GM18505 (cell line): ENCODE measurements around the gene FOXC2.

ENCODE experiments used
- ATAC-seq: cut with Tn5 transposase; IDR thresholded peaks from one replicate; pipeline ENCODE4 v1.9.1; 2021; ENCODE audit not compliant: unreplicated experiment
- POLR2A ChIP-seq: IDR thresholded peaks from 4 replicates; pipeline ENCODE4 v1.6.1; 2011; ENCODE audit warnings: borderline replicate concordance; ENCODE audit not compliant: insufficient read depth, insufficient read length; ENCODE audit errors: extremely low read depth

The FOXC2 gene

GRCh38 chr16:86529160-86529559 is 37.5 kb upstream of the FOXC2 start:
- no peak for ATAC-seq
- TF ChIP-seq POLR2A: no peak

- ATAC-seq: no peak
- TF ChIP-seq POLR2A: no peak
Observed at GRCh38 chr16:86530251-86531190, 36.1 kb upstream of the FOXC2 start.

GRCh38 chr16:86531191-86531545 is 35.5 kb upstream of the FOXC2 start:
- TF ChIP-seq POLR2A: no peak
- no peak for ATAC-seq

- no peak for ATAC-seq
Observed at GRCh38 chr16:86531641-86532525, 34.7 kb upstream of the FOXC2 start.

GRCh38 chr16:86532526-86532815 is 34.2 kb upstream of the FOXC2 start:
- TF ChIP-seq POLR2A: no peak
- ATAC-seq: no peak

More at GRCh38 chr16:86531641-86532525, 34.7 kb upstream of the FOXC2 start:
- no peak for TF ChIP-seq POLR2A

GRCh38 chr16:86533076-86533475 is 33.6 kb upstream of the FOXC2 start:
- TF ChIP-seq POLR2A: no peak
- ATAC-seq: no peak

- no peak for ATAC-seq
- no peak for TF ChIP-seq POLR2A
Observed at GRCh38 chr16:86533767-86534351, 32.8 kb upstream of the FOXC2 start.

GRCh38 chr16:86534779-86535615 is 31.6 kb upstream of the FOXC2 start:
- no peak for TF ChIP-seq POLR2A
- no peak for ATAC-seq

- ATAC-seq: no peak
- no peak for TF ChIP-seq POLR2A
Observed at GRCh38 chr16:86536621-86537020, 30.0 kb upstream of the FOXC2 start.

- no peak for TF ChIP-seq POLR2A
- no peak for ATAC-seq
Observed at GRCh38 chr16:86537486-86537885, 29.1 kb upstream of the FOXC2 start.

- no peak for ATAC-seq
- no peak for TF ChIP-seq POLR2A
Observed at GRCh38 chr16:86538196-86538780, 28.3 kb upstream of the FOXC2 start.

GRCh38 chr16:86540894-86541293 is 25.7 kb upstream of the FOXC2 start:
- no peak for ATAC-seq
- no peak for TF ChIP-seq POLR2A
